ENCODE data around the gene DNASE1L2.

GRCh38 chr16:2237102-2237482, 848 bp downstream of the DNASE1L2 start:
- TF ChIP-seq CTCF (IDR thresholded peaks at IDR 0.05; ENCODE audit: extremely low read depth in 1 of 2, insufficient read depth in 1 of 2, low read depth in 1 of 2, low read length in 2 of 2) (no peak), JUN (IDR thresholded peaks at IDR 0.05; ENCODE audit: borderline replicate concordance, insufficient read depth, insufficient read length, low read depth) (no peak), FOS (IDR thresholded peaks at IDR 0.05; ENCODE audit: borderline replicate concordance, insufficient read depth, low read length) (no peak), POLR2A (IDR thresholded peaks at IDR 0.05; ENCODE audit: low read depth, low read length) (no peak), MYC (IDR thresholded peaks at IDR 0.05; ENCODE audit: low read depth, low read length) (no peak)
